GM21619 (cell line): Measurements from ENCODE around the gene TBX1.
"Not testable (repeated sequence)": the region's sequence is repeated elsewhere in the genome, so short reads cannot be mapped to it uniquely, and the experiment has no call there.

Source experiments
- ATAC-seq: cut with Tn5 transposase; IDR thresholded peaks from one replicate; pipeline ENCODE4 v1.9.1; 2021; ENCODE audit not compliant: unreplicated experiment

The TBX1 gene

GRCh38 chr22:19763458-19764298 lies 3.1 kb downstream of the TBX1 start:
- no peak for ATAC-seq

GRCh38 chr22:19764299-19764593 lies 3.7 kb downstream of the TBX1 start:
- ATAC-seq = no peak

- no peak for ATAC-seq
These were observed 4.3 kb downstream of the TBX1 start for GRCh38 chr22:19764636-19765476.

- no peak for ATAC-seq
These were observed 5.1 kb downstream of the TBX1 start for GRCh38 chr22:19765477-19766239.

- ATAC-seq = no peak
These were observed 5.6 kb downstream of the TBX1 start for GRCh38 chr22:19766240-19766510.

GRCh38 chr22:19766511-19767426 lies 6.2 kb downstream of the TBX1 start:
- ATAC-seq = no peak

- ATAC-seq = no peak
These were observed 7.1 kb downstream of the TBX1 start for GRCh38 chr22:19767427-19768341.

- ATAC-seq = no peak
These were observed 8.8 kb downstream of the TBX1 start for GRCh38 chr22:19769393-19769715.

GRCh38 chr22:19770349-19771220 lies 10.0 kb downstream of the TBX1 start:
- no peak for ATAC-seq

- no peak for ATAC-seq
These were observed 11.8 kb downstream of the TBX1 start for GRCh38 chr22:19772422-19772672.

- peak; percentile 67 for ATAC-seq
These were observed 12.3 kb downstream of the TBX1 start for GRCh38 chr22:19772673-19773469.

- no peak for ATAC-seq
These were observed 13.0 kb downstream of the TBX1 start for GRCh38 chr22:19773470-19774040.

- ATAC-seq = no peak
These were observed 14.1 kb downstream of the TBX1 start for GRCh38 chr22:19774628-19775027.

GRCh38 chr22:19775496-19776325 lies 15.1 kb downstream of the TBX1 start:
- no peak for ATAC-seq

GRCh38 chr22:19776433-19777031 lies 16.0 kb downstream of the TBX1 start:
- ATAC-seq = no peak

- ATAC-seq = not testable (repeated sequence)
These were observed 16.6 kb downstream of the TBX1 start for GRCh38 chr22:19777192-19777591.

- no peak for ATAC-seq
These were observed 18.4 kb downstream of the TBX1 start for GRCh38 chr22:19779011-19779421.
